SIG-M5 (cell line): ENCODE measurements around the gene TK1.
A peak's percentile ranks its signal among the peaks of the same experiment; 100 is the strongest.
"Not testable (repeated sequence)": the region's sequence is repeated elsewhere in the genome, so short reads cannot be mapped to it uniquely, and the experiment has no call there.

Source experiments
- DNase-seq: peaks from one replicate; lab custom pipeline; 2025; lab: John Stamatoyannopoulos, UW

Gene TK1

GRCh38 chr17:78148286-78149016 is 38.4 kb downstream of the TK1 start:
- no peak for DNase-seq

- DNase-seq = no peak
Measured at GRCh38 chr17:78147315-78147998, 39.4 kb downstream of the TK1 start.

GRCh38 chr17:78146881-78147280 is 40.0 kb downstream of the TK1 start:
- no peak for DNase-seq

GRCh38 chr17:78146471-78146869 is 40.4 kb downstream of the TK1 start:
- DNase-seq = no peak

GRCh38 chr17:78144736-78145641 is 41.9 kb downstream of the TK1 start:
- DNase-seq = no peak

- no peak for DNase-seq
Measured at GRCh38 chr17:78144147-78144719, 42.6 kb downstream of the TK1 start.

GRCh38 chr17:78143214-78144146 is 43.4 kb downstream of the TK1 start:
- DNase-seq = no peak

- no peak for DNase-seq
Measured at GRCh38 chr17:78142119-78142861, 44.6 kb downstream of the TK1 start.

GRCh38 chr17:78141437-78142118 is 45.3 kb downstream of the TK1 start:
- no peak for DNase-seq

- peak; percentile 73 for DNase-seq
Measured at GRCh38 chr17:78140169-78141051, 46.4 kb downstream of the TK1 start.

GRCh38 chr17:78139861-78140168 is 47.0 kb downstream of the TK1 start:
- DNase-seq = not testable (repeated sequence)

- no peak for DNase-seq
Measured at GRCh38 chr17:78138204-78139060, 48.4 kb downstream of the TK1 start.

- DNase-seq = no peak
Measured at GRCh38 chr17:78137392-78138203, 49.3 kb downstream of the TK1 start.

GRCh38 chr17:78135858-78136500 is 50.9 kb downstream of the TK1 start:
- no peak for DNase-seq

- DNase-seq = no peak
Measured at GRCh38 chr17:78134899-78135385, 51.9 kb downstream of the TK1 start.
